ENCODE results near the gene SLC22A23.

The SLC22A23 gene

DNA sequence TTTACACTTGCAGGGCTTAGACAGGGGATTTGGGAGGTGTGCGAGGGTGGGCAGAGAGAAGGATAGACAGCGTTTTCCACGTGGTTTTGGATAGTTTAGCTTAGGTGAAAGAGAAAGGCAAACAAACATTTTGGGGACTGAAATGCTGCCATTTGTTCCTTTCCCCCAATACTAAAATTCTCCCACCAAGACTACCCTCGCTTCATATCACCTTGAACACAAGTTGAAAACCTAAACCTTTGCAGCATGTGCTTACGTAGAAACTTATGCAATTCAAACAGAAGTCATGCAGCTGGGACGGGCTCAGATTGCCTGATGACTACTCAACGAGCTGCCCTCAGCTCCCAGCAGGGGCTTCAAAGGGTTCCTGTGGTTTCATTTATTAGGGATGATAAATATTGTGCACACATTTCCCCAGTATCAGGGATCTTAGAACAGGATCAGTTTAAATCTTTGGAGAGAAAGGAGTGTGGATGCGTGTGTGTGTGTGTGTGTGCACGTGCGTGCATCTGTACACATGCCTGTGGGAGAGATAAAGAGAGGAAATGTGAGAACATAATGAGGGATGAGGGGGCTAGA is 77.3 kb downstream of the SLC22A23 start (continued):
- no peak for TF ChIP-seq ZNF654 (tag by site-specific recombination; IDR thresholded peaks at IDR 0.05; ENCODE audit: low read depth)
- TF ChIP-seq ZNF426 (tag by site-specific recombination; IDR thresholded peaks at IDR 0.05) = no peak
- no peak for TF ChIP-seq CTCF (tag by site-specific recombination; IDR thresholded peaks at IDR 0.05)
- TF ChIP-seq, protein P1, sequence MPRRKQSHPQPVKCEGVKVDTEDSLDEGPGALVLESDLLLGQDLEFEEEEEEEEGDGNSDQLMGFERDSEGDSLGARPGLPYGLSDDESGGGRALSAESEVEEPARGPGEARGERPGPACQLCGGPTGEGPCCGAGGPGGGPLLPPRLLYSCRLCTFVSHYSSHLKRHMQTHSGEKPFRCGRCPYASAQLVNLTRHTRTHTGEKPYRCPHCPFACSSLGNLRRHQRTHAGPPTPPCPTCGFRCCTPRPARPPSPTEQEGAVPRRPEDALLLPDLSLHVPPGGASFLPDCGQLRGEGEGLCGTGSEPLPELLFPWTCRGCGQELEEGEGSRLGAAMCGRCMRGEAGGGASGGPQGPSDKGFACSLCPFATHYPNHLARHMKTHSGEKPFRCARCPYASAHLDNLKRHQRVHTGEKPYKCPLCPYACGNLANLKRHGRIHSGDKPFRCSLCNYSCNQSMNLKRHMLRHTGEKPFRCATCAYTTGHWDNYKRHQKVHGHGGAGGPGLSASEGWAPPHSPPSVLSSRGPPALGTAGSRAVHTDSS (tag by site-specific recombination; IDR thresholded peaks at IDR 0.05) = no peak
- TF ChIP-seq, protein P2, sequence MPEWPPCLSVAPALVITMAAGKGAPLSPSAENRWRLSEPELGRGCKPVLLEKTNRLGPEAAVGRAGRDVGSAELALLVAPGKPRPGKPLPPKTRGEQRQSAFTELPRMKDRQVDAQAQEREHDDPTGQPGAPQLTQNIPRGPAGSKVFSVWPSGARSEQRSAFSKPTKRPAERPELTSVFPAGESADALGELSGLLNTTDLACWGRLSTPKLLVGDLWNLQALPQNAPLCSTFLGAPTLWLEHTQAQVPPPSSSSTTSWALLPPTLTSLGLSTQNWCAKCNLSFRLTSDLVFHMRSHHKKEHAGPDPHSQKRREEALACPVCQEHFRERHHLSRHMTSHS (tag by site-specific recombination; IDR thresholded peaks at IDR 0.05) = no peak
- TF ChIP-seq ZNF837 (tag by site-specific recombination; IDR thresholded peaks at IDR 0.05) = no peak
- no peak for TF ChIP-seq YY1 (tag by site-specific recombination; IDR thresholded peaks at IDR 0.05)
- TF ChIP-seq ZBTB26 (tag by site-specific recombination; optimal IDR thresholded peaks at IDR 0.05) = no peak
- no peak for TF ChIP-seq ZNF248 (tag by site-specific recombination; IDR thresholded peaks at IDR 0.05)
- TF ChIP-seq MEIS1 (CRISPR knock-in tag; IDR thresholded peaks at IDR 0.05; ENCODE audit: borderline replicate concordance) = no peak
- TF ChIP-seq ZNF394 (tag by site-specific recombination; IDR thresholded peaks at IDR 0.05; ENCODE audit: borderline replicate concordance) = no peak
- no peak for TF ChIP-seq ZSCAN23 (tag by site-specific recombination; IDR thresholded peaks at IDR 0.05)
- no peak for TF ChIP-seq ZNF791 (tag by site-specific recombination; IDR thresholded peaks at IDR 0.05)
- TF ChIP-seq ZEB2 (tag by site-specific recombination; IDR thresholded peaks at IDR 0.05) = 0 out of 2 replicates have a peak, but pooled peaks have one; percentile 34
- TF ChIP-seq, protein P3, sequence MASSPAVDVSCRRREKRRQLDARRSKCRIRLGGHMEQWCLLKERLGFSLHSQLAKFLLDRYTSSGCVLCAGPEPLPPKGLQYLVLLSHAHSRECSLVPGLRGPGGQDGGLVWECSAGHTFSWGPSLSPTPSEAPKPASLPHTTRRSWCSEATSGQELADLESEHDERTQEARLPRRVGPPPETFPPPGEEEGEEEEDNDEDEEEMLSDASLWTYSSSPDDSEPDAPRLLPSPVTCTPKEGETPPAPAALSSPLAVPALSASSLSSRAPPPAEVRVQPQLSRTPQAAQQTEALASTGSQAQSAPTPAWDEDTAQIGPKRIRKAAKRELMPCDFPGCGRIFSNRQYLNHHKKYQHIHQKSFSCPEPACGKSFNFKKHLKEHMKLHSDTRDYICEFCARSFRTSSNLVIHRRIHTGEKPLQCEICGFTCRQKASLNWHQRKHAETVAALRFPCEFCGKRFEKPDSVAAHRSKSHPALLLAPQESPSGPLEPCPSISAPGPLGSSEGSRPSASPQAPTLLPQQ (tag by site-specific recombination; IDR thresholded peaks at IDR 0.05) = no peak; the same call in 1 of the 2 replicates
- TF ChIP-seq, protein P4, sequence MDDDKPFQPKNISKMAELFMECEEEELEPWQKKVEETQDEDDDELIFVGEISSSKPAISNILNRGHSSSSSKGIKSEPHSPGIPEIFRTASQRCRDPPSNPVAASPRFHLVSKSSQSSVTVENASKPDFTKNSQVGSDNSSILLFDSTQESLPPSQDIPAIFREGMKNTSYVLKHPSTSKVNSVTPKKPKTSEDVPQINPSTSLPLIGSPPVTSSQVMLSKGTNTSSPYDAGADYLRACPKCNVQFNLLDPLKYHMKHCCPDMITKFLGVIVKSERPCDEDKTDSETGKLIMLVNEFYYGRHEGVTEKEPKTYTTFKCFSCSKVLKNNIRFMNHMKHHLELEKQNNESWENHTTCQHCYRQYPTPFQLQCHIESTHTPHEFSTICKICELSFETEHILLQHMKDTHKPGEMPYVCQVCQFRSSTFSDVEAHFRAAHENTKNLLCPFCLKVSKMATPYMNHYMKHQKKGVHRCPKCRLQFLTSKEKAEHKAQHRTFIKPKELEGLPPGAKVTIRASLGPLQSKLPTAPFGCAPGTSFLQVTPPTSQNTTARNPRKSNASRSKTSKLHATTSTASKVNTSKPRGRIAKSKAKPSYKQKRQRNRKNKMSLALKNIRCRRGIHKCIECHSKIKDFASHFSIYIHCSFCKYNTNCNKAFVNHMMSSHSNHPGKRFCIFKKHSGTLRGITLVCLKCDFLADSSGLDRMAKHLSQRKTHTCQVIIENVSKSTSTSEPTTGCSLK (tag by site-specific recombination; IDR thresholded peaks at IDR 0.05) = no peak
- TF ChIP-seq ZNF148 (tag by site-specific recombination; IDR thresholded peaks at IDR 0.05; ENCODE audit: borderline replicate concordance) = no peak
- no peak for TF ChIP-seq ZNF184 (tag by site-specific recombination; IDR thresholded peaks at IDR 0.05)
- no peak for TF ChIP-seq ZBTB21 (tag by site-specific recombination; IDR thresholded peaks at IDR 0.05)
- TF ChIP-seq PBX3 (CRISPR knock-in tag; IDR thresholded peaks at IDR 0.05) = no peak
- peak; percentile 85 for TF ChIP-seq ZBTB17 (tag by site-specific recombination; IDR thresholded peaks at IDR 0.05)
- no peak for TF ChIP-seq ZNF354C (tag by site-specific recombination; IDR thresholded peaks at IDR 0.05; ENCODE audit: borderline replicate concordance, low read depth)
- TF ChIP-seq, protein P5, sequence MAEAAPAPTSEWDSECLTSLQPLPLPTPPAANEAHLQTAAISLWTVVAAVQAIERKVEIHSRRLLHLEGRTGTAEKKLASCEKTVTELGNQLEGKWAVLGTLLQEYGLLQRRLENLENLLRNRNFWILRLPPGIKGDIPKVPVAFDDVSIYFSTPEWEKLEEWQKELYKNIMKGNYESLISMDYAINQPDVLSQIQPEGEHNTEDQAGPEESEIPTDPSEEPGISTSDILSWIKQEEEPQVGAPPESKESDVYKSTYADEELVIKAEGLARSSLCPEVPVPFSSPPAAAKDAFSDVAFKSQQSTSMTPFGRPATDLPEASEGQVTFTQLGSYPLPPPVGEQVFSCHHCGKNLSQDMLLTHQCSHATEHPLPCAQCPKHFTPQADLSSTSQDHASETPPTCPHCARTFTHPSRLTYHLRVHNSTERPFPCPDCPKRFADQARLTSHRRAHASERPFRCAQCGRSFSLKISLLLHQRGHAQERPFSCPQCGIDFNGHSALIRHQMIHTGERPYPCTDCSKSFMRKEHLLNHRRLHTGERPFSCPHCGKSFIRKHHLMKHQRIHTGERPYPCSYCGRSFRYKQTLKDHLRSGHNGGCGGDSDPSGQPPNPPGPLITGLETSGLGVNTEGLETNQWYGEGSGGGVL (tag by site-specific recombination; IDR thresholded peaks at IDR 0.05) = peak; percentile 57; the same call in 1 of the 2 replicates
- no peak for TF ChIP-seq ZNF660 (tag by site-specific recombination; IDR thresholded peaks at IDR 0.05)
